ENCODE results near the gene CTLA4.
"Not testable (repeated sequence)": the region's sequence is repeated elsewhere in the genome, so short reads cannot be mapped to it uniquely, and the experiment has no call there.

CTLA4 gene

GRCh38 chr2:203857656-203858055, 9.9 kb upstream of the CTLA4 start:
- DNase-seq: no peak

GRCh38 chr2:203858176-203858575, 9.4 kb upstream of the CTLA4 start:
- no peak for DNase-seq

GRCh38 chr2:203859030-203859789, 8.4 kb upstream of the CTLA4 start:
- no peak for DNase-seq

GRCh38 chr2:203861197-203861596, 6.4 kb upstream of the CTLA4 start:
- no peak for DNase-seq

- DNase-seq: no peak
Observed at GRCh38 chr2:203861607-203862006, 6.0 kb upstream of the CTLA4 start.

- DNase-seq: no peak
Observed at GRCh38 chr2:203869223-203870042, 1.9 kb downstream of the CTLA4 start.

- no peak for DNase-seq
Observed at GRCh38 chr2:203870481-203870880, 2.9 kb downstream of the CTLA4 start.

GRCh38 chr2:203870941-203871340, 3.4 kb downstream of the CTLA4 start:
- no peak for DNase-seq

GRCh38 chr2:203871371-203871983, 3.9 kb downstream of the CTLA4 start:
- no peak for DNase-seq

- no peak for DNase-seq
Observed at GRCh38 chr2:203873461-203873860, 5.9 kb downstream of the CTLA4 start.

- DNase-seq: no peak
Observed at GRCh38 chr2:203873921-203874631, 6.5 kb downstream of the CTLA4 start.

- DNase-seq: no peak
Observed at GRCh38 chr2:203875471-203875870, 7.9 kb downstream of the CTLA4 start.

- DNase-seq: no peak
Observed at GRCh38 chr2:203876328-203876727, 8.8 kb downstream of the CTLA4 start.

- no peak for DNase-seq
Observed at GRCh38 chr2:203878063-203878462, 10.5 kb downstream of the CTLA4 start.

GRCh38 chr2:203880557-203881125, 13.1 kb downstream of the CTLA4 start:
- no peak for DNase-seq

- DNase-seq: not testable (repeated sequence)
Observed at GRCh38 chr2:203881185-203881584, 13.6 kb downstream of the CTLA4 start.

GRCh38 chr2:203882551-203882950, 15.0 kb downstream of the CTLA4 start:
- no peak for DNase-seq

GRCh38 chr2:203886661-203887151, 19.1 kb downstream of the CTLA4 start:
- no peak for DNase-seq

GRCh38 chr2:203887677-203888076, 20.1 kb downstream of the CTLA4 start:
- DNase-seq: no peak

GRCh38 chr2:203889542-203889941, 22.0 kb downstream of the CTLA4 start:
- no peak for DNase-seq

GRCh38 chr2:203889944-203890343, 22.4 kb downstream of the CTLA4 start:
- DNase-seq: no peak

GRCh38 chr2:203890733-203891132, 23.2 kb downstream of the CTLA4 start:
- no peak for DNase-seq
